Measurements from ENCODE around the gene UTP25.
"Not testable (repeated sequence)": the region's sequence is repeated elsewhere in the genome, so short reads cannot be mapped to it uniquely, and the experiment has no call there.

DNA sequence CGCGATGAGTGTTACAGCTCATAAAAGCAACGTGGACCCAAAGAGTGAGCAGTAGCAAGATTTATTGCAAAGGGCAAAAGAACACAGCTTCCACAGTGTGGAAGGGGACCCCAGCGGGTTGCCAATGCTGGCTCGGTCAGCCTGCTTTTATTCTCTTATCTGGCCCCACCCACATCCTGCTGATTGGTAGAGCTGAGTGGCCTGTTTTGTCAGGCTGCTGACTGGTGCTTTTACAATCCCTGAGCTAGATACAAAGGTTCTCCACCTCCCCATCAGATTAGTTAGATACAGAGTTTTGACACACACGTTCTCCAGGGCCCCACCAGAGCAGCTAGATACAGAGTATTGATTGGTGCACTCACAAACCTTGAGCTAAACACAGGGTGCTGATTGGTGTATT lies 70.5 kb downstream of the UTP25 start:
- not testable (repeated sequence) for TF ChIP-seq POLR2A (IDR thresholded peaks at IDR 0.05; ENCODE audit: low read depth, low read length); TAF1 (IDR thresholded peaks at IDR 0.05; ENCODE audit: low read depth, low read length); POLR2AphosphoS5 (IDR thresholded peaks at IDR 0.05; ENCODE audit: low read depth, low read length); PAX5 (IDR thresholded peaks at IDR 0.05; ENCODE audit: insufficient read depth, low read length, severe bottlenecking); SPI1 (IDR thresholded peaks at IDR 0.05; ENCODE audit: low read depth, low read length)

All from GM12891 (cell line).